HEK293T (cell line): ENCODE results near the gene SCAMP1.
"Not testable (repeated sequence)": the region's sequence is repeated elsewhere in the genome, so short reads cannot be mapped to it uniquely, and the experiment has no call there.

ENCODE experiments used
- CTCF ChIA-PET: fragments of 350-600 bp; formaldehyde crosslinking; extraction: SDS; loops from one replicate; lab custom pipeline; 2021; ENCODE audit warnings: antibody characterized with exemption, inconsistent platforms; lab: Yijun Ruan, JAX
- POLR2A ChIA-PET: fragments of 350-600 bp; formaldehyde crosslinking; extraction: SDS; loops from one replicate; lab custom pipeline; 2020; ENCODE audit warnings: antibody characterized with exemption, inconsistent platforms; lab: Yijun Ruan, JAX
- DNase-seq: peaks from one replicate; pipeline ENCODE4 v3.0.0; 2012; ENCODE audit warnings: mixed read lengths; ENCODE audit errors: extremely low spot score
- ARNT ChIP-seq: fragments of 450-650 bp; IDR thresholded peaks from 2 replicates; pipeline ENCODE4 v1.6.1; 2017; ENCODE audit warnings: mild to moderate bottlenecking
- BHLHE40 ChIP-seq: fragments of 450-650 bp; IDR thresholded peaks from 2 replicates; pipeline ENCODE4 v1.6.1; 2016; ENCODE audit warnings: mild to moderate bottlenecking, moderate library complexity, borderline replicate concordance
- CTBP1 ChIP-seq: fragments of 450-650 bp; IDR thresholded peaks from 2 replicates; pipeline ENCODE4 v1.6.1; 2016; ENCODE audit warnings: borderline replicate concordance
- ELF4 ChIP-seq: fragments of 450-650 bp; IDR thresholded peaks from 2 replicates; pipeline ENCODE4 v1.6.1; 2017; ENCODE audit warnings: antibody characterized with exemption
- FOXA1 ChIP-seq: fragments of 450-650 bp; IDR thresholded peaks from 2 replicates; pipeline ENCODE4 v1.6.1; 2016; ENCODE audit warnings: mild to moderate bottlenecking
- FOXK2 ChIP-seq: fragments of 450-650 bp; IDR thresholded peaks from 2 replicates; pipeline ENCODE4 v1.6.1; 2016; ENCODE audit warnings: mild to moderate bottlenecking
- FOXM1 ChIP-seq: fragments of 450-650 bp; IDR thresholded peaks from 2 replicates; pipeline ENCODE4 v1.6.1; 2017; ENCODE audit warnings: mild to moderate bottlenecking, borderline replicate concordance
- HDGF ChIP-seq: fragments of 450-650 bp; IDR thresholded peaks from 2 replicates; pipeline ENCODE4 v1.6.1; 2017; ENCODE audit warnings: antibody characterized with exemption, borderline replicate concordance
- L3MBTL2 ChIP-seq: fragments of 450-650 bp; conservative IDR thresholded peaks from 2 replicates; pipeline ENCODE4 v1.6.1; 2016; ENCODE audit warnings: mild to moderate bottlenecking
- LEF1 ChIP-seq: fragments of 450-650 bp; IDR thresholded peaks from 2 replicates; pipeline ENCODE4 v1.6.1; 2017; ENCODE audit warnings: mild to moderate bottlenecking, borderline replicate concordance
- NFRKB ChIP-seq: fragments of 450-650 bp; IDR thresholded peaks from 2 replicates; pipeline ENCODE4 v1.6.1; 2016; ENCODE audit warnings: mild to moderate bottlenecking, moderate library complexity
- PKNOX1 ChIP-seq: fragments of 450-650 bp; IDR thresholded peaks from 2 replicates; pipeline ENCODE4 v1.6.1; 2016
- SP1 ChIP-seq: fragments of 450-650 bp; IDR thresholded peaks from 2 replicates; pipeline ENCODE4 v1.6.1; 2017
- SUZ12 ChIP-seq: fragments of 450-650 bp; IDR thresholded peaks from 2 replicates; pipeline ENCODE4 v1.6.1; 2016; ENCODE audit warnings: mild to moderate bottlenecking
- TARDBP ChIP-seq: fragments of 450-650 bp; IDR thresholded peaks from 2 replicates; pipeline ENCODE4 v1.6.1; 2016
- ZNF384 ChIP-seq: fragments of 450-650 bp; IDR thresholded peaks from 2 replicates; pipeline ENCODE4 v1.6.1; 2016

Gene SCAMP1

DNA sequence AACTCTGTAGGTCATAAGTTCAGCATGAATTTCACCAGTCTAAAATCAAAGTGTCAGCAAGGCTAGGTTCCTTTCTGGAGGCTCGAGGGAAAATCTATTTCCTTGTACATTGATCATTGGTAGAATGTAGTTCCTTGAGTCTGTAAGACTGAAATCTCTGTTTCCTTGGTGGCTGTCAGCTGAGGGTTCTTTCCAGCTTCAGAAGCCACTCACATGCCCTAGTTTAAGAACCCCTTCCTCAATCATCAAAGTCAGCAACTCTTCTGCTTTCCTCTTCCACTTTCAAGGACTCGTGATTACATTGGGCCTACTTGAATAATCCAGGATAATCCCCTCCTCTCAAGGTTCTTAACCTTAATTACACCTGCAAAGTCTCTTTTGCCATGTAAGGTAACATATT lies 4.9 kb upstream of the SCAMP1 start:
- TF ChIP-seq CTBP1 (no peak), TARDBP (no peak), PKNOX1 (no peak), ELF4 (no peak), HDGF (no peak), L3MBTL2 (no peak), LEF1 (no peak), FOXK2 (no peak), FOXM1 (no peak), NFRKB (no peak), SP1 (no peak), SUZ12 (no peak), FOXA1 (no peak)
- no peak for DNase-seq
- ChIA-PET CTCF (no interaction called here), POLR2A (no interaction called here)

GRCh38 chr5:78359455-78359830 lies 974 bp upstream of the SCAMP1 start:
- not testable (repeated sequence) for DNase-seq
- ChIA-PET CTCF (interaction anchor here (0.7 kb wide), 1 partner anchor 102 kb away, joined by 5 read pairs; no protein-coding TSS in a partner anchor), POLR2A (interaction anchor here (3.6 kb wide), 1 partner anchor 65 kb away, joined by 36 read pairs; the partner anchor contains the start of gene AP3B1)

DNA sequence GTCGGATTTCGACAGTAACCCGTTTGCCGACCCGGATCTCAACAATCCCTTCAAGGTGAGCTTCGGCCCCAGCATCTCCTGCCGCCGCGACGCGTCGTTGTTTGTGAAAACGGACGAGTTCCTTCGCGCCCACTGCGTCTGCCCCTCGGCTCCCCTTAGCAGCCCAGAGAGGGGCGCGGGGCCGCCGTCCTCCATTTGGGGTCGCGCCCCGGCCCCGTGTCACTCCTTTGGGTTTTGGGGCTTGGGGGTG lies 182 bp downstream of the SCAMP1 start:
- ChIA-PET CTCF (interaction anchor here (0.8 to 1.0 kb wide), 2 partner anchors 40 to 66 kb away, joined by 3 to 4 read pairs; no protein-coding TSS in a partner anchor), POLR2A (interaction anchor here (0.6 to 3.6 kb wide), 11 partner anchors 11 to 105 kb away, joined by 3 to 36 read pairs (median 4); partner anchors contain the start of gene AP3B1)
- no peak for DNase-seq
- TF ChIP-seq CTBP1: no peak
- no peak for TF ChIP-seq TARDBP
- no peak for TF ChIP-seq FOXK2
- no peak for TF ChIP-seq FOXA1
- TF ChIP-seq ZNF384: no peak
- no peak for TF ChIP-seq L3MBTL2
- TF ChIP-seq FOXM1: no peak
- no peak for TF ChIP-seq SP1
- no peak for TF ChIP-seq HDGF
- no peak for TF ChIP-seq BHLHE40
- TF ChIP-seq ARNT: no peak
- no peak for TF ChIP-seq PKNOX1
- no peak for TF ChIP-seq ELF4

- CTCF ChIA-PET: interaction anchor here (1.0 kb wide), 2 partner anchors 41 to 107 kb away, joined by 4 read pairs; no protein-coding TSS in a partner anchor
- TF ChIP-seq L3MBTL2: peak; percentile 32
- no peak for TF ChIP-seq HDGF
- POLR2A ChIA-PET: interaction anchor here (0.6 to 3.6 kb wide), 12 partner anchors 11 to 147 kb away, joined by 3 to 36 read pairs (median 3); partner anchors contain the start of gene AP3B1
- peak; percentile 39 for DNase-seq
Measured at GRCh38 chr5:78360924-78361630, 660 bp downstream of the SCAMP1 start.

- DNase-seq: no peak
- POLR2A ChIA-PET: interaction anchor here (0.7 to 3.6 kb wide), 7 partner anchors 11 to 147 kb away, joined by 3 to 36 read pairs (median 3); partner anchors contain the start of gene AP3B1
- CTCF ChIA-PET: interaction anchor here (1.0 kb wide), 2 partner anchors 42 to 106 kb away, joined by 4 read pairs; no protein-coding TSS in a partner anchor
- TF ChIP-seq LEF1 (no peak), ARNT (no peak), FOXK2 (no peak), NFRKB (no peak), SP1 (no peak), L3MBTL2 (no peak)
Measured at GRCh38 chr5:78361631-78361993, 1.2 kb downstream of the SCAMP1 start.

GRCh38 chr5:78362220-78362619 lies 1.8 kb downstream of the SCAMP1 start:
- POLR2A ChIA-PET: no interaction called here
- CTCF ChIA-PET: no interaction called here
- no peak for DNase-seq
- TF ChIP-seq ELF4: no peak
- no peak for TF ChIP-seq ARNT
- TF ChIP-seq FOXA1: no peak
- no peak for TF ChIP-seq TARDBP
- no peak for TF ChIP-seq L3MBTL2
- no peak for TF ChIP-seq NFRKB
- no peak for TF ChIP-seq SP1
- no peak for TF ChIP-seq PKNOX1

- POLR2A ChIA-PET: no interaction called here
- TF ChIP-seq L3MBTL2 (no peak), NFRKB (no peak)
- DNase-seq: no peak
- CTCF ChIA-PET: no interaction called here
Measured at GRCh38 chr5:78364005-78364404, 3.6 kb downstream of the SCAMP1 start.
